GM12878 (cell line): ENCODE results near the gene LANCL2. TPM values are rescaled to one million over a fixed set of nuclear protein-coding genes. Genes with fewer than 3 reads are reported as not detected.

Experiments used
- ATAC-seq: fragments of 200-7000 bp; cut with Tn5 transposase; 3 replicates; pipeline ENCODE4 v1.9.1; 2020; ENCODE audit warnings: mild to moderate bottlenecking, moderate library complexity
- BruUV-seq: library from RNA; stranded (reverse); fragments of 400-500 nt; replicated peaks from 2 replicates; lab custom pipeline; 2021; lab: Mats Ljungman, UMichigan
- CTCF ChIA-PET: fragments of 300-600 bp; sonication (Branson Sonifier 250); formaldehyde crosslinking; extraction: SDS; loops from one replicate; lab custom pipeline; 2021; ENCODE audit warnings: inconsistent platforms; lab: Yijun Ruan, JAX
- POLR2A ChIA-PET: fragments of 350-600 bp; formaldehyde crosslinking; extraction: SDS; loops from one replicate; lab custom pipeline; 2021; ENCODE audit warnings: inconsistent platforms; lab: Charles Lee
- RAD21 ChIA-PET: fragments of 300-600 bp; sonication (Branson Sonifier 250); formaldehyde crosslinking; loops from one replicate; lab custom pipeline; 2023; ENCODE audit warnings: antibody characterized with exemption; ENCODE audit not compliant: unreplicated experiment; lab: Charles Lee
- SMC1A ChIA-PET: fragments of 300-600 bp; sonication (Branson Sonifier 250); formaldehyde crosslinking; loops from one replicate; lab custom pipeline; 2023; ENCODE audit not compliant: unreplicated experiment, uncharacterized antibody; lab: Charles Lee
- DNase-seq: peaks from one replicate; pipeline ENCODE4 v3.0.0-alpha.2; 2011; ENCODE audit warnings: low read depth, low spot score
- FAIRE-seq: peaks from 3 replicates; lab custom pipeline; 2011; peaks lifted over from hg19 to GRCh38; lab: Jason Lieb, UNC
- H2AFZ ChIP-seq: 2 replicates; pipeline ENCODE4 v1.6.0; 2011; ENCODE audit warnings: low read depth, low read length, control low read depth; ENCODE audit not compliant: control insufficient read depth
- H3K27ac ChIP-seq: 2 replicates; pipeline ENCODE4 v1.5.1; 2011; ENCODE audit warnings: control low read depth; ENCODE audit not compliant: control insufficient read depth, insufficient read depth
- H3K27me3 ChIP-seq, 2 experiments: replicated peaks in 1 of 2; 2 replicates each; pipeline versions ENCODE4 v1.6.0 to v1.6.1; 2011; ENCODE audit warnings: low read length in 1 of 2; ENCODE audit not compliant: control insufficient read depth in 2 of 2, insufficient read depth in 2 of 2
- H3K36me3 ChIP-seq, 2 experiments: 2 replicates each; pipeline ENCODE4 v1.5.1; 2011; ENCODE audit warnings: low read length in 1 of 2; ENCODE audit not compliant: control insufficient read depth in 2 of 2, insufficient read depth in 2 of 2
- H3K4me1 ChIP-seq: 2 replicates; pipeline ENCODE4 v1.6.1; 2011; ENCODE audit warnings: mild to moderate bottlenecking, low read length, moderate library complexity, mixed read lengths; ENCODE audit not compliant: control insufficient read depth, insufficient read depth
- H3K4me2 ChIP-seq: 2 replicates; pipeline ENCODE4 v1.6.0; 2011; ENCODE audit warnings: control low read depth; ENCODE audit not compliant: control insufficient read depth, insufficient read depth
- H3K4me3 ChIP-seq: fragments of 200-600 bp; sonication (generic); 2 replicates; pipeline ENCODE4 v1.5.1; 2016
- H3K79me2 ChIP-seq: 2 replicates; pipeline ENCODE4 v1.6.0; 2011; ENCODE audit warnings: low read length; ENCODE audit not compliant: control insufficient read depth, insufficient read depth
- H3K9ac ChIP-seq: 2 replicates; pipeline ENCODE4 v1.8.0; 2011; ENCODE audit warnings: low read length, control low read depth, mixed read lengths; ENCODE audit not compliant: control insufficient read depth, insufficient read depth
- H3K9me3 ChIP-seq: replicated peaks from 3 replicates; pipeline ENCODE4 v1.5.1; 2011; ENCODE audit warnings: mild to moderate bottlenecking, low read length; ENCODE audit not compliant: control insufficient read depth, insufficient read depth
- H4K20me1 ChIP-seq: 2 replicates; pipeline ENCODE4 v1.6.0; 2011; ENCODE audit not compliant: control insufficient read depth, insufficient read depth
- CHD4 ChIP-seq: fragments of 200-600 bp; sonication (generic); IDR thresholded peaks from 2 replicates; pipeline ENCODE4 v1.6.1; 2016; ENCODE audit warnings: mild to moderate bottlenecking
- JUND ChIP-seq: IDR thresholded peaks from 2 replicates; pipeline ENCODE4 v1.6.1; 2012; ENCODE audit warnings: low read depth, mild to moderate bottlenecking, low read length, improper control_type of control experiment, moderate library complexity
- NR2C2 ChIP-seq: IDR thresholded peaks from 2 replicates; pipeline ENCODE4 v1.6.1; 2011; ENCODE audit warnings: borderline replicate concordance, low read depth; ENCODE audit not compliant: control insufficient read depth, insufficient read length
- POLR2AphosphoS2 ChIP-seq: IDR thresholded peaks from 2 replicates; pipeline ENCODE4 v1.6.1; 2011; ENCODE audit warnings: low read depth, mild to moderate bottlenecking, low read length, improper control_type of control experiment, moderate library complexity
- POLR2AphosphoS5 ChIP-seq: IDR thresholded peaks from 2 replicates; pipeline ENCODE4 v1.6.1; 2011; ENCODE audit warnings: mild to moderate bottlenecking, low read length, inconsistent platforms
- SRF ChIP-seq, 2 experiments: IDR thresholded peaks; 2 replicates each; pipeline ENCODE4 v1.6.1; 2011; ENCODE audit warnings: low read depth in 2 of 2, low read length in 2 of 2, mild to moderate bottlenecking in 1 of 2, moderate library complexity in 1 of 2
- STAT3 ChIP-seq: IDR thresholded peaks from 2 replicates; pipeline ENCODE4 v1.6.1; 2011; ENCODE audit warnings: low read depth, low read length, improper control_type of control experiment
- TCF12 ChIP-seq: IDR thresholded peaks from 2 replicates; pipeline ENCODE4 v1.6.1; 2011; ENCODE audit warnings: low read depth, mild to moderate bottlenecking, low read length
- WGBS: methylation state at CpG from one replicate; pipeline ENCODE4 v1.1.6; 2016; ENCODE audit warnings: low lambda C conversion rate; ENCODE audit not compliant: insufficient replicate concordance, insufficient coverage; ENCODE audit errors: missing lambda C conversion rate; 5-methylcytosine and 5-hydroxymethylcytosine counted together
- in situ Hi-C: fragments of 300-500 bp; cut with MboI; formaldehyde crosslinking; loops from 9 replicates; pipeline ENCODE4 v1.14.3; 2018; ENCODE audit warnings: mixed read lengths
- intact Hi-C: fragments of 100-400 bp; cut with micrococcal nuclease; formaldehyde crosslinking; loops from one replicate; pipeline ENCODE4 v1.14.2; 2022; ENCODE audit not compliant: unreplicated experiment
- polyA plus RNA-seq, 11 experiments: library from polyadenylated mRNA; depleted of rRNA in 4 of 11; unstranded in 6 of 11; stranded (reverse) in 5 of 11; fragments of >200 nt; fragmentation: Nextera tagmentation in 4 of 11; fragmentation: Illumina TruSeq in 1 of 11; extraction: Ambion mirVana in 4 of 11; extraction: Trizol in 1 of 11; gene quantifications; 1 replicate in 1 of 11; 2 replicates in 10 of 11; pipeline versions ENCODE4 v1.2.1 to v1.2.3, GENCODE V29; 2011 to 2016; ENCODE audit warnings: inconsistent platforms in 2 of 11, missing spikeins in 2 of 11, low read depth in 1 of 11
- total RNA-seq, 4 experiments: library from RNA; depleted of rRNA in 3 of 4; stranded (reverse); fragments of >200 nt in 3 of 4; fragmentation: Illumina TruSeq in 1 of 4; extraction: Trizol in 1 of 4; gene quantifications; 2 replicates each; pipeline versions ENCODE4 v1.2.1 to v1.2.3, GENCODE V29; 2013 to 2021
- TF ChIP-seq, protein P1 (sequence below): IDR thresholded peaks from 2 replicates; pipeline ENCODE4 v1.6.1; 2012; ENCODE audit warnings: low read depth, low read length, improper control_type of control experiment

Gene LANCL2
- total and polyA plus RNA-seq, 10 of the 15 experiments (the other 5 are each of a cell fraction or from before 2014, with no cell fraction given): 8.1 to 28.6 (median 16.4) TPM

DNA sequence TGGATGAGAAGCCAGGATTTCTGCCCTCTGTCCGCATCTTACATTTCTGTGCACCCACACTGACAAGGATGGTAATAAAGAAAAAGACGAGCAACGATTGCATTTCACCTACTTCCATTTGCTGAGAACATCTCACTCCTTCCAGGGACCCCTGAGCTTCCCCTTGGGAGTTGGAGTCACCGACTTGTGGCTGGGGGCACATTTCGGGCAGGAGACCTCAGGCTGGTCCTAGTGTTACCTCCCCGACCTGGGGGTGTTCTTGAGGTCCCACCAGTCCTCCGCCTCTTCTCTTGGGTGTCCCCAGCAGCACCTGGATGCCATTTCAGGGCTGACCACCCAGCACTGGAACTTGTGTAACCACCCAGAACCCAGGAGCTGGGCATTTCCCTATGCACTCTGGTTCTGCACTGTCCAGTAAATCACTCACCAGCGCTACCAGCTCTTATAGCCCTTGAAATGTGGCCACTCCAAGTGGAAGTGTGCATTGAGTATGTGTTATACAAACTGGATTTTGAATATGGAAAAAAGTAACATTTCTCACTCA lies 84.9 kb downstream of the LANCL2 start:
- TF ChIP-seq POLR2AphosphoS5: peak; percentile 59; the same call in 1 of the 2 replicates
- TF ChIP-seq, protein P1, sequence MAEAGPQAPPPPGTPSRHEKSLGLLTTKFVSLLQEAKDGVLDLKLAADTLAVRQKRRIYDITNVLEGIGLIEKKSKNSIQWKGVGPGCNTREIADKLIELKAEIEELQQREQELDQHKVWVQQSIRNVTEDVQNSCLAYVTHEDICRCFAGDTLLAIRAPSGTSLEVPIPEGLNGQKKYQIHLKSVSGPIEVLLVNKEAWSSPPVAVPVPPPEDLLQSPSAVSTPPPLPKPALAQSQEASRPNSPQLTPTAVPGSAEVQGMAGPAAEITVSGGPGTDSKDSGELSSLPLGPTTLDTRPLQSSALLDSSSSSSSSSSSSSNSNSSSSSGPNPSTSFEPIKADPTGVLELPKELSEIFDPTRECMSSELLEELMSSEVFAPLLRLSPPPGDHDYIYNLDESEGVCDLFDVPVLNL: no peak
- no peaks in the 10 kb centered on the region for H4K20me1 ChIP-seq
- POLR2A ChIA-PET: no interaction called here
- H3K79me2 ChIP-seq: no peaks in the 10 kb centered on the region
- no peaks in the 10 kb centered on the region for H3K27me3 ChIP-seq
- SMC1A ChIA-PET: no interaction called here
- in situ Hi-C loops (no loop called here), intact Hi-C loops (no loop called here)
- RAD21 ChIA-PET: interaction anchor here (0.9 kb wide), 1 partner anchor 8 kb away, joined by 3 read pairs; no protein-coding TSS in a partner anchor
- no peak overlapping the region for H3K9ac ChIP-seq
- no peaks in the 10 kb centered on the region for H3K4me1 ChIP-seq
- CTCF ChIA-PET: no interaction called here
- ATAC-seq (no peak), FAIRE-seq (no peak), DNase-seq (no peak)
- H3K4me3 ChIP-seq: no peak overlapping the region
- H3K27ac ChIP-seq: no peak overlapping the region
- peaks cover 0 to 9% of the 10 kb centered on the region in 2 experiments; a peak in 3 of 4 replicates for H3K36me3 ChIP-seq
- H3K9me3 ChIP-seq: no peaks in the 10 kb centered on the region
- 94% methylated on average over 8 of the region's 8 CpGs for WGBS
- H2AFZ ChIP-seq: no peak overlapping the region
- BruUV-seq: no TSS peak
- no peak overlapping the region for H3K4me2 ChIP-seq

DNA sequence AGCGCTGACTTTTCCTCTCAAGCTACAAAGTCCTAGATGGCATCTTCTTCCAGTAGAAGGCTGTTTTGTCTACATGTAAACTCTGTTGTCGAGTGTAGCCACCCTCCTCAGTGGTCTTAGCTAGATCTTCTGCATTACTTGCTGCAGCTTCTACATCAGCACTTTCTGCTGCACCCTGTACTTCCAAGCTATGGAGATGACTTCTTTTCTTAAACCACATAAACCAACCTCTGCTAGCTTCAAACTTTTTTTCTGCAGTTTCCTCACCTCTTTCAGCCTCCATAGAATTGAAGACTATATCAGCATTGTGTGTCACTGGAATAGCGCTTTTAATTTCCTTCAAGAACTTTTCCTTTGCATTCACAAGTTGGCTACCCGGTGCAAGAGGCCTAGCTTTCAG lies 87.8 kb downstream of the LANCL2 start:
- Histone ChIP-seq H2AFZ (no peak overlapping the region), H4K20me1 (no peaks in the 10 kb centered on the region), H3K27ac (no peak overlapping the region), H3K4me2 (no peak overlapping the region), H3K9ac (no peak overlapping the region), H3K9me3 (no peaks in the 10 kb centered on the region; the same call in 2 of the 3 replicates), H3K27me3 (no peaks in the 10 kb centered on the region), H3K4me3 (no peak overlapping the region), H3K4me1 (no peaks in the 10 kb centered on the region), H3K36me3 (peaks cover 0 to 9% of the 10 kb centered on the region in 2 experiments; a peak in 3 of 4 replicates), H3K79me2 (no peaks in the 10 kb centered on the region)
- TSS peak; percentile 7 for BruUV-seq
- 81% methylated on average over 4 of the region's 4 CpGs for WGBS
- no peak for TF ChIP-seq JUND
- no peak for TF ChIP-seq CHD4
- TF ChIP-seq SRF (IDR thresholded peaks at IDR 0.05; ENCODE audit: low read depth in 2 of 2, low read length in 2 of 2): no peak
- TF ChIP-seq NR2C2: no peak
- no peak for TF ChIP-seq STAT3
- TF ChIP-seq TCF12: no peak
- TF ChIP-seq POLR2AphosphoS2: no peak
- ChIA-PET POLR2A (no interaction called here), CTCF (interaction anchor here (1.0 to 1.5 kb wide), 3 partner anchors 37 to 145 kb away, joined by 3 to 4 read pairs (median 4); no protein-coding TSS in a partner anchor), RAD21 (interaction anchor here (0.7 to 1.6 kb wide), 3 partner anchors 17 to 140 kb away, joined by 3 read pairs; no protein-coding TSS in a partner anchor), SMC1A (interaction anchor here (0.7 to 1.6 kb wide), 9 partner anchors 15 to 172 kb away, joined by 3 to 4 read pairs (median 3); no protein-coding TSS in a partner anchor)
- in situ Hi-C loops (no loop called here), intact Hi-C loops (no loop called here)
- no peak for FAIRE-seq
- no peak for DNase-seq
- no peak for ATAC-seq
